Mucosa of rectum (tissue), 2 donors: ENCODE measurements around the gene CDH13.

Source experiments
- H3K27ac ChIP-seq, 2 donors: one replicate each; pipeline ENCODE4 v1.7.0; 2013; ENCODE audit warnings: inconsistent platforms in 2 of 2, low read depth in 2 of 2, low read length in 2 of 2
- H3K27me3 ChIP-seq, 2 donors: one replicate each; pipeline ENCODE4 v1.7.0; 2013; ENCODE audit warnings: low read length in 2 of 2; ENCODE audit not compliant: control insufficient read depth in 2 of 2, insufficient read depth in 2 of 2
- H3K36me3 ChIP-seq, 2 donors: one replicate each; pipeline ENCODE4 v1.7.0; 2013; ENCODE audit warnings: low read length in 2 of 2; ENCODE audit not compliant: control insufficient read depth in 2 of 2, insufficient read depth in 2 of 2
- H3K4me1 ChIP-seq, 2 donors: one replicate each; pipeline ENCODE4 v1.7.0; 2013; ENCODE audit warnings: low read length in 2 of 2, mild to moderate bottlenecking in 1 of 2; ENCODE audit not compliant: control insufficient read depth in 2 of 2, insufficient read depth in 2 of 2
- H3K4me3 ChIP-seq, 2 donors: one replicate each; pipeline ENCODE4 v1.7.0; 2013; ENCODE audit warnings: low read length in 2 of 2
- H3K9ac ChIP-seq, 2 donors: one replicate each; pipeline ENCODE4 v1.7.0; 2013; ENCODE audit warnings: low read length in 2 of 2, low read depth in 1 of 2, mild to moderate bottlenecking in 1 of 2
- H3K9me3 ChIP-seq, 2 donors: one replicate each; pipeline ENCODE4 v1.7.0; 2013; ENCODE audit warnings: low read length in 2 of 2; ENCODE audit not compliant: control insufficient read depth in 2 of 2
- donor health status: healthy.
- donor health status: Normal muscosa, but diverticular disease.

CDH13 gene

DNA sequence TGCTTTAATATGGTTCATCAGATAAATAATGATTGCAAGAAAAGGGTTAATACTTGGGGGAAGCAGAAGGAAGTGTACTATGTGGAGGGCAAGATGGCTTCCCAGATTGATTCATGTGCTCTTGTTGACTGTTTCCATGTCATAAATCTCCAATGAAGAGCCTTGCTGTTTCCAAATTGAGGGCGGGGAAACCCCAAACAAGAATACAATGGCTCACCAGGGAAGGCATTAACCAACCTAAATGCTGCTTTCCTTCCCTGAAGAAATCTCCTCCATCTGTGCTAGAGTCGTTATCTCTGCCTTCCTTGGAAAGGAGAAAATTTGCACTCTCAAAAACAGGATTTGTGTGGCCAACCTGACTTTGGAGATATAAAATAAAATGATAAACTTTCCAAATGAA is 28.0 kb upstream of the CDH13 start:
- no peaks in the 10 kb centered on the region for H3K4me1 ChIP-seq
- no peak overlapping the region for H3K27ac ChIP-seq
- no peak overlapping the region for H3K9ac ChIP-seq
- H3K9me3 ChIP-seq = no peaks in the 10 kb centered on the region
- H3K36me3 ChIP-seq = no peaks in the 10 kb centered on the region
- peaks cover 0 to 2% of the 10 kb centered on the region in 2 donors for H3K27me3 ChIP-seq
- no peak overlapping the region for H3K4me3 ChIP-seq

DNA sequence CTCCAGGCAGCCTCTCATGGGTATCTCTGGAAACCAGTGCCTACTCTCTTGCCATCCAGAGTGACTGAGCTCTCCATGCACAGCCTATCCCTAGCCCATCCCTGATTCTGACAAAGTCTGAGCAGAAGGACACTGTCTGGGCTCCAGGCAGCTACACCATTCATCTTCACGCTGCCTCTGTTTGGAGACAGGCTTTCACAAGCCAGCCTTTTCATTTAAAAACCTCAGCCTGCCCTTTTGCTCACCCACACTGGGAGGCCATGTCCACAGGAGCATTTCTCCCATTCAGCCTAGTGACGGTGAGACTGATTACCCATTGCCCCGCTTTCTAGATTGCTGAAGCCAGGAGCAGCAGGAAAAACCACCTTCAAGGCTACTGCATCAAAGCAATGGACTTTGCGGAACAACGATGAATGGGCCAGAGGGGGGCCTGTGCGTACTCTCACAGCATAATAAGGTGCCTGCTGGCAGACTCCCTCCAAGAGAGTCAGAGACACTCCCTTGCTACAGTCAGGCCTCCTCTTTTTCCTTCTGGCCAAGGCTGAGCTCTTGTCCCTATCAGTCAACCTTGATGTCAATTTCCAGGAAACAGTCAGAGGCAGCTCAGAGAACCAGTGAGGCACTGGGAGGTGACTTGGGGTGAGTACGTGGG is 24.7 kb upstream of the CDH13 start:
- no peaks in the 10 kb centered on the region for H3K36me3 ChIP-seq
- no peaks in the 10 kb centered on the region for H3K4me1 ChIP-seq
- no peaks in the 10 kb centered on the region for H3K27me3 ChIP-seq
- no peak overlapping the region for H3K27ac ChIP-seq
- H3K4me3 ChIP-seq = no peak overlapping the region
- no peak overlapping the region for H3K9ac ChIP-seq
- H3K9me3 ChIP-seq = no peaks in the 10 kb centered on the region

DNA sequence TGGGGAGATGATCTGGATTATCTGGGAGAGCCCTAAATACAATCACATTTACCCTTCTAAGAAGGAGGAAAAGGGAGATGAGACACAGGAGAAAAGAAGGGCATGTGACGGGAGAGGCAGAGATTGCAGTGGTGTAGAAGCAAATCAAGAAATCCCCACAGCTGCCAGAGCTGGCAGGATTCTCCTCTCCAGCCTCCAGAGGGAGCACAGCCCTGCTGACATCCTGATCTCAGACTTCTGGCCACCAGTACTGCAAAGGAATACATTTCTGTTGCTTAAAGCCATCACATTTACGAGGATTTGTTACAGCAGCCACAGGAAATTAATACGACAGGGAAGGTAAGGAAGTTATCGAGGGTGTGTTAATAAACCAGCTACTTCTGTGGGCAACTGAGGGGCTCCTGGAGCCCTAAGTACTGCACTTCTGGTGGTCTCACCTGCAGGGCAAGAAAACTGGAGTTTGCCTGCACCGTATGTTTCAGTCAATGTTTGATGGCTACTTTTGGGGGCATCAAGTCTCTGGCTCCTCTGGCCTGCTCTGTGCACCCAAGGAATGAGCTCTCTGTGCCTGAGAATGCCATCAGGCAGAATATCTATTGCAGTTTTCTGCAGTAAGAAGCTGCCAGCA is 22.9 kb upstream of the CDH13 start:
- Histone ChIP-seq H3K9ac (no peak overlapping the region), H3K27me3 (no peaks in the 10 kb centered on the region), H3K9me3 (no peaks in the 10 kb centered on the region), H3K27ac (no peak overlapping the region), H3K36me3 (no peaks in the 10 kb centered on the region), H3K4me1 (no peaks in the 10 kb centered on the region), H3K4me3 (no peak overlapping the region)

- no peak overlapping the region for H3K4me3 ChIP-seq
- H3K4me1 ChIP-seq = no peaks in the 10 kb centered on the region
- H3K36me3 ChIP-seq = no peaks in the 10 kb centered on the region
- no peaks in the 10 kb centered on the region for H3K9me3 ChIP-seq
- H3K27me3 ChIP-seq = no peaks in the 10 kb centered on the region
- H3K27ac ChIP-seq = no peak overlapping the region
- no peak overlapping the region for H3K9ac ChIP-seq
Measured at GRCh38 chr16:82605076-82605475, 21.7 kb upstream of the CDH13 start.

- no peaks in the 10 kb centered on the region for H3K36me3 ChIP-seq
- H3K27me3 ChIP-seq = no peaks in the 10 kb centered on the region
- no peaks in the 10 kb centered on the region for H3K9me3 ChIP-seq
- H3K4me1 ChIP-seq = no peaks in the 10 kb centered on the region
- H3K9ac ChIP-seq = no peak overlapping the region
- no peak overlapping the region for H3K27ac ChIP-seq
- H3K4me3 ChIP-seq = no peak overlapping the region
Measured at GRCh38 chr16:82605863-82606620, 20.7 kb upstream of the CDH13 start.

DNA sequence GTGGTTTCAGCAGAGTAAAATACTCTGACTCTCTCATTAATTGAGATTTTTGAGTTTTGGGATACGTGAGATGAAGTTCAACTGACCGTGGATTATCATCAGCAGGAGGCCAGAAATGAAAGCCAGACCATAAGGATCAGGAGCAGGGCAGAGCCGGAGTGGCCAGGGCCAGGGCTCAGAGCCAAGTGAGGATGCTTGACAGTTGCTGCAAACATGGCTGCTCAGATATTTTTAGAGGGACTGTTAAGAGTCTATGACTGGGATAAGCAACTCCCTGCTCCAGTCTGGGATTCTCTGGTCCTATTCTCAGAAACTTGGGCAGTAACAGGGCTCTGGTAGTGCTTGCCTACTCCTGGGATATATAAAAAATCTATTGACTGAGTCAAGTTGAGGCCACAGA is 17.6 kb upstream of the CDH13 start:
- Histone ChIP-seq H3K27me3 (no peaks in the 10 kb centered on the region), H3K27ac (no peak overlapping the region), H3K4me1 (no peaks in the 10 kb centered on the region), H3K36me3 (no peaks in the 10 kb centered on the region), H3K4me3 (no peak overlapping the region), H3K9me3 (no peaks in the 10 kb centered on the region), H3K9ac (no peak overlapping the region)

DNA sequence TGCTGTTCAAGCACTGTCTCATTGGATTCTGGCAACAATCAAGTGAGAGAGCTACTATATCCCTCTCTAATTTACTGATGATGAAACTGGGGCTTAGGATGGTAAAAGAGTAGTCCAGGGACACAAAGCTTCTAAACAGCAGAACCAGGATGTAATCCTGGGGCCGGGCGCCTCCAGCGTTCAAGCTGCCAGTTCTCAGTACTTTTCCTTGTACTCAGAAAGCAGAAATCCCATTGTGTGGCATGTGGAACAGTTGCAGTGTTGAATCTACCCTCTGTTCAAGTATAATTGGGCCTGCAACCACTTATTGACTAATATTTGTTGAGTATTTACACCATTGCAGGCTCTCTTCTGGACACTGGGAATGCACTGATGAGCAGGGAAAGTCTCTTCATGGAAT is 14.5 kb upstream of the CDH13 start:
- no peaks in the 10 kb centered on the region for H3K36me3 ChIP-seq
- no peaks in the 10 kb centered on the region for H3K27me3 ChIP-seq
- H3K9ac ChIP-seq = no peak overlapping the region
- no peak overlapping the region for H3K4me3 ChIP-seq
- no peak overlapping the region for H3K27ac ChIP-seq
- no peaks in the 10 kb centered on the region for H3K9me3 ChIP-seq
- H3K4me1 ChIP-seq = no peaks in the 10 kb centered on the region

- H3K27ac ChIP-seq = no peak overlapping the region
- no peaks in the 10 kb centered on the region for H3K4me1 ChIP-seq
- no peaks in the 10 kb centered on the region for H3K9me3 ChIP-seq
- no peak overlapping the region for H3K9ac ChIP-seq
- no peak overlapping the region for H3K4me3 ChIP-seq
- peaks cover 2 to 3% of the 10 kb centered on the region in 2 donors for H3K27me3 ChIP-seq
- H3K36me3 ChIP-seq = no peaks in the 10 kb centered on the region
Measured at GRCh38 chr16:82616356-82616755, 10.4 kb upstream of the CDH13 start.

DNA sequence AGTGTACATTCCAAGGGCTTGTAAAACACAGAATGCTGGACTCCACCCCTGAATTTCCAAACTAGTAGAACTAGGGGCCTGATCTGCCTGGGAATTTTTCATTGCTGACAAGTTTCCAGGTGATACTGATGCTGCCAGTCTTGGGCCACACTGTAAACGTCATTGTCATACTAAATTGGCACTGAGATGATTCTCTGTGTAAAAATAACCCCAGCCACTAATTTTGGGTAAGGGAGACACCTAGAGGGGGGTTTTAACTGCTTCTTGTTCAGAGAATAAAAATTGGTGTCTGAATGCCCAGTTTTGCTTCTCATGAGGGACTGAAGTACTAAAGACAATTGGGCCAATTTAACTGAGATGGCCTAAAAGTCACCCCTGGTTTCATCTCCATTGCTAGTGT is 5.0 kb upstream of the CDH13 start:
- peaks cover 0 to 3% of the 10 kb centered on the region in 2 donors for H3K4me1 ChIP-seq
- no peaks in the 10 kb centered on the region for H3K9me3 ChIP-seq
- H3K27me3 ChIP-seq = peaks cover 22 to 24% of the 10 kb centered on the region in 2 donors
- no peak overlapping the region for H3K27ac ChIP-seq
- no peaks in the 10 kb centered on the region for H3K36me3 ChIP-seq
- H3K4me3 ChIP-seq = no peak overlapping the region
- no peak overlapping the region for H3K9ac ChIP-seq

GRCh38 chr16:82623241-82623640 is 3.5 kb upstream of the CDH13 start:
- no peak overlapping the region for H3K9ac ChIP-seq
- H3K4me3 ChIP-seq = no peak overlapping the region
- H3K27me3 ChIP-seq = peaks cover 26 to 31% of the 10 kb centered on the region in 2 donors
- H3K4me1 ChIP-seq = peaks cover 6 to 14% of the 10 kb centered on the region in 2 donors
- no peaks in the 10 kb centered on the region for H3K36me3 ChIP-seq
- no peak overlapping the region for H3K27ac ChIP-seq
- no peaks in the 10 kb centered on the region for H3K9me3 ChIP-seq
